Measurements from ENCODE around the gene SYNE2.

Gene SYNE2

GRCh38 chr14:63952933-63953437 lies 100.2 kb downstream of the SYNE2 start:
- Histone ChIP-seq H3F3A (ENCODE audit: insufficient read depth) (0 out of 2 replicates have a peak, but pooled peaks cover 9% of the 10 kb centered on the region), H3K9me3 (ENCODE audit: insufficient read depth, low read length) (no peaks in the 10 kb centered on the region), H4K20me1 (ENCODE audit: low read depth, low read length) (no peaks in the 10 kb centered on the region), H3K27ac (ENCODE audit: low read depth, low read length) (no peak overlapping the region), H2AFZ (ENCODE audit: low read depth, low read length, severe bottlenecking) (no peak overlapping the region), H3K27me3 (ENCODE audit: low read length) (no peaks in the 10 kb centered on the region), H3K79me2 (ENCODE audit: insufficient read depth, low read length) (no peaks in the 10 kb centered on the region), H3K4me3 (ENCODE audit: insufficient read depth, low read length, poor library complexity, severe bottlenecking) (no peak overlapping the region), H3K9me2 (replicated peaks; ENCODE audit: insufficient read depth, low read length) (no peaks in the 10 kb centered on the region), H3K36me3 (ENCODE audit: low read length) (peaks cover 53% of the 10 kb centered on the region; the same call in 1 of the 2 replicates), H3K4me2 (ENCODE audit: low read depth, low read length, poor library complexity, severe bottlenecking) (no peak overlapping the region), H3K9ac (ENCODE audit: low read length) (no peak overlapping the region)
- no peak for TF ChIP-seq EZH2phosphoT487 (conservative IDR thresholded peaks at IDR 0.05; ENCODE audit: low read length)

GRCh38 chr14:63956326-63956725 lies 103.5 kb downstream of the SYNE2 start:
- Histone ChIP-seq H4K20me1 (ENCODE audit: low read depth, low read length) (no peaks in the 10 kb centered on the region), H3K4me3 (ENCODE audit: insufficient read depth, low read length, poor library complexity, severe bottlenecking) (no peak overlapping the region), H3K9ac (ENCODE audit: low read length) (no peak overlapping the region), H3K9me3 (ENCODE audit: insufficient read depth, low read length) (no peaks in the 10 kb centered on the region), H3K27ac (ENCODE audit: low read depth, low read length) (no peak overlapping the region), H3K4me2 (ENCODE audit: low read depth, low read length, poor library complexity, severe bottlenecking) (no peak overlapping the region), H3K79me2 (ENCODE audit: insufficient read depth, low read length) (no peaks in the 10 kb centered on the region), H3K36me3 (ENCODE audit: low read length) (peaks cover 49% of the 10 kb centered on the region; the same call in 1 of the 2 replicates), H3K27me3 (ENCODE audit: low read length) (no peaks in the 10 kb centered on the region), H3K9me2 (replicated peaks; ENCODE audit: insufficient read depth, low read length) (no peaks in the 10 kb centered on the region), H3F3A (ENCODE audit: insufficient read depth) (peaks cover 11% of the 10 kb centered on the region; the same call in 1 of the 2 replicates), H2AFZ (ENCODE audit: low read depth, low read length, severe bottlenecking) (no peak overlapping the region)
- TF ChIP-seq EZH2phosphoT487 (conservative IDR thresholded peaks at IDR 0.05; ENCODE audit: low read length) (no peak), CTCF (IDR thresholded peaks at IDR 0.05; ENCODE audit: insufficient read depth, low read length, poor library complexity, severe bottlenecking) (no peak)

DNA sequence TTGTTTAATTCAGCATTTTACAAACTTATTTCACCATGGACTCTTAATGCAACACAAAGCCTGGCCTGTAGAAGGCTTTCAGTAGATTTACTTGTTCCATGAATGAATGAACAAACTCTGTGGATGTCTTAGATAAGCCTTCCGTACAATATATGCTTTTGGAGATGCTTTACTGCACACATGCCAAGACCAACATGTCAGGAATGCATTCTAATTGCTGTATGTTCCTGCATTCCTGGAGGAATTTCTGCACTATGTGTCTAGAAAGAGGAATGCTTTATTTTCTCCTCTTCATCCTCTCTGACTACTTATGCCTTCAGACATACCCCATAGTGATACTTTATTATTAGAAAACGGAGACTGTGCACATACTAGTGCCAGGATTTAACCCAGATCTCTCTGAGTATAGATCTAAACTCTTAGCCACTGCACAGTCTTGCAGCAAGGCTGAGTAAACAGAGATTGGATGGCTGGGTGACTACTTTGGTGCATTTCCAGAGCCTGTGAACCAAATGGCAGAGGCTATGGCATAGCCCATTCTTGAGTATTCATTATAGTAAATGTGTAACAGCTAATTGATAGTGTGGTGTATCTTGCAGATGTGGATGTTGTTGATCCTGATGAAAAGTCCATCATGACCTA lies 108.2 kb downstream of the SYNE2 start:
- Histone ChIP-seq H4K20me1 (ENCODE audit: low read depth, low read length) (no peaks in the 10 kb centered on the region), H3K36me3 (ENCODE audit: low read length) (peaks cover 39% of the 10 kb centered on the region), H3K4me3 (ENCODE audit: insufficient read depth, low read length, poor library complexity, severe bottlenecking) (no peak overlapping the region), H3K27me3 (ENCODE audit: low read length) (no peaks in the 10 kb centered on the region), H2AFZ (ENCODE audit: low read depth, low read length, severe bottlenecking) (no peak overlapping the region), H3K79me2 (ENCODE audit: insufficient read depth, low read length) (no peaks in the 10 kb centered on the region), H3F3A (ENCODE audit: insufficient read depth) (peaks cover 5% of the 10 kb centered on the region; the same call in 1 of the 2 replicates), H3K9me2 (replicated peaks; ENCODE audit: insufficient read depth, low read length) (no peaks in the 10 kb centered on the region), H3K9me3 (ENCODE audit: insufficient read depth, low read length) (no peaks in the 10 kb centered on the region), H3K27ac (ENCODE audit: low read depth, low read length) (no peak overlapping the region), H3K4me2 (ENCODE audit: low read depth, low read length, poor library complexity, severe bottlenecking) (no peak overlapping the region), H3K9ac (ENCODE audit: low read length) (no peak overlapping the region)
- TF ChIP-seq EZH2phosphoT487 (conservative IDR thresholded peaks at IDR 0.05; ENCODE audit: low read length): no peak
- TF ChIP-seq CTCF (IDR thresholded peaks at IDR 0.05; ENCODE audit: insufficient read depth, low read length, poor library complexity, severe bottlenecking): no peak

- no peak overlapping the region for H3K4me3 ChIP-seq (ENCODE audit: insufficient read depth, low read length, poor library complexity, severe bottlenecking)
Observed at GRCh38 chr14:63962906-63963305, 110.1 kb downstream of the SYNE2 start.

More at GRCh38 chr14:63962906-63963305, 110.1 kb downstream of the SYNE2 start:
- TF ChIP-seq EZH2phosphoT487 (conservative IDR thresholded peaks at IDR 0.05; ENCODE audit: low read length) (no peak), CTCF (IDR thresholded peaks at IDR 0.05; ENCODE audit: insufficient read depth, low read length, poor library complexity, severe bottlenecking) (no peak)
- no peak overlapping the region for H3K27ac ChIP-seq (ENCODE audit: low read depth, low read length)
- peaks cover 43% of the 10 kb centered on the region for H3K36me3 ChIP-seq (ENCODE audit: low read length)
- H3K4me2 ChIP-seq (ENCODE audit: low read depth, low read length, poor library complexity, severe bottlenecking): no peak overlapping the region
- no peaks in the 10 kb centered on the region for H3K27me3 ChIP-seq (ENCODE audit: low read length)
- peaks cover 5% of the 10 kb centered on the region; the same call in 1 of the 2 replicates for H3F3A ChIP-seq (ENCODE audit: insufficient read depth)
- H3K79me2 ChIP-seq (ENCODE audit: insufficient read depth, low read length): no peaks in the 10 kb centered on the region
- H3K9me3 ChIP-seq (ENCODE audit: insufficient read depth, low read length): no peaks in the 10 kb centered on the region
- no peaks in the 10 kb centered on the region for H4K20me1 ChIP-seq (ENCODE audit: low read depth, low read length)
- no peaks in the 10 kb centered on the region for H3K9me2 ChIP-seq (replicated peaks; ENCODE audit: insufficient read depth, low read length)
- H2AFZ ChIP-seq (ENCODE audit: low read depth, low read length, severe bottlenecking): no peak overlapping the region
- no peak overlapping the region for H3K9ac ChIP-seq (ENCODE audit: low read length)

Measured in SU-DHL-6 (cell line).